HK-2 (cell line): ENCODE data around the gene TEX101.
"Not testable (repeated sequence)": the region's sequence is repeated elsewhere in the genome, so short reads cannot be mapped to it uniquely, and the experiment has no call there.

Experiments used
- DNase-seq: peaks from one replicate; pipeline ENCODE4 v3.0.0-alpha.2; 2018; ENCODE audit not compliant: unreplicated experiment

The TEX101 gene

DNA sequence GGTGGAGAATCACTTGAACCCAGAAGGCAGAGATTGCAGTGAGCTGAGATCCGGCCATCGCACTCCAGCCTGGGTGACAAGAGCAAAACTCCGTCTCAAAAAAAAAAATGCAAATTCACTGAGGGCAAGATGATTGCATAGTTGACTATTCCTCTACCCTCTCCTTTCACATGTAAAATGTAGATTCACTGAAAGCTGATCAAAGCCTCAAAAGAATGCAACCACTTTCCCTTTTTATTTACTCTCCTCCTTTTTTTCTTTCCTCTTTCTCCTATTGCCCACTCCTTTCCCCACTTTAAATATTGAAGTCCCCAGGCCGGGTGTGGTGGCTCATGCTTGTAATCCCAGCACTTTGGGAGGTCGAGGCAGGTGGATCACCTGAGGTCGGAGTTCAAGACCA is 6.3 kb downstream of the TEX101 start:
- no peak for DNase-seq

DNA sequence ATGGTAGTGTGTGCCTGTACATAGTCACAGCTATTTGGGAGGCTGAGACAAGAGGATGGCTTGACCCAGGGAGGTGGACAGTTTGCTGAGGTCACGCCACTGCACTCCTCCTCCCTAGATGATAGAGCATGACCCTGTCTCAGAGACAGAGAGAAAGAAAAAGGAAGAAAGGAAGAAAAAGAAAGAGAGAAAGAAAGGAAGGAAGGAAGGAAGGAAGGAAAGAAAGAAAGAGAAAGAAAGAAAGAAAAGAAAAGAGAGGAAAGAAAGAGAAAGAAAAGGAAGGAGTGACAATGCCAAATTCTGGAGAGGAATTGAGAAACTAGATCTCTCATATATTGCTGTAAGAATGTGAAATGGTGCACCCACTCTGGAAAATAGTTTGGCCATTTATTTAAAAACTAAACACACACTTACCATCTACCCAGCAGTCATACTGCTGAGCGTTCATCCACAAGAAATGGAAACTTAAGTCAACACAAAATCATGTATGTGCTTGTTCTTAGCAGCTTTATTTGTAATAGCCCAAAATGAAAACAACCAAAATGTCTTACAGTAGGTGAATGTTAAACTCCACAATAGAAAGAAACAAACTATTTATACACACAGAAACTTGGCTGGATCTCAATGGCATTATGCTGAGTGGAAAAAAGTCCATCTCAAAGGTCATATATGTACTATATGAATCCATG is 7.5 kb downstream of the TEX101 start:
- DNase-seq = no peak

DNA sequence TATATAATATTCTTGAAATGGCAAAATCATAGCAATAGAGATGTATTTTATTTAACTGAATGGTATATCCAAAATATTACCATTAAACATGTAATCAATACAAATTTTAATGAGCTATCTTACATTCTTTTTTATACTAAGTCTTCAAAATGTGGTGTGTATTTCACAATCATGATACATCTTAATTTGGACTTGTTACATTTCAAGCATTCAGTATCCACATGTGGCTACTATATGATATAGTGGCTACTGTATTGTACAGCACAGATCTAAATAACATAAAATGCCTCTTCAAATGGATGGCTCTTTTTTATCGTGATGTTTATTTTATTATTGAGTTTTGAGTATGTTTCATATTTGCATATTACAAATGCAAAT is 8.0 kb downstream of the TEX101 start:
- no peak for DNase-seq

DNA sequence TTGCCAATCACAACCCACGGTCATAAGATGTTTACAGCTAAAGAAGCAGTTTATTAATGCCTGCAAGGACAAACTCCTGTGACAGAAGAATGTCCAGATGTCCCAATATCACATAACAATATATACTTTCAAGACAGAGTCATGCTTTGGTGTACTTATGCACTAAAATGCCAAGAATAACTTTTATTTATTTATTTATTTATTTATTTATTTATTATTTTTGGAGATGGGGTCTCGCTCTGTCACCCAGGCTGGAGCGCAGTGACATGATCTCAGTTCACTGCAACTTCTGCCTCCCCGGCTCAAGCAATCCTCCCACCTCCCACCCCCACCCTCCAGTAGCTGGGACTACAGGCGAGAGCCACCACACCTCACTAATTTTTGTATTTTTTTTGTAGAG is 9.1 kb downstream of the TEX101 start:
- DNase-seq = no peak

DNA sequence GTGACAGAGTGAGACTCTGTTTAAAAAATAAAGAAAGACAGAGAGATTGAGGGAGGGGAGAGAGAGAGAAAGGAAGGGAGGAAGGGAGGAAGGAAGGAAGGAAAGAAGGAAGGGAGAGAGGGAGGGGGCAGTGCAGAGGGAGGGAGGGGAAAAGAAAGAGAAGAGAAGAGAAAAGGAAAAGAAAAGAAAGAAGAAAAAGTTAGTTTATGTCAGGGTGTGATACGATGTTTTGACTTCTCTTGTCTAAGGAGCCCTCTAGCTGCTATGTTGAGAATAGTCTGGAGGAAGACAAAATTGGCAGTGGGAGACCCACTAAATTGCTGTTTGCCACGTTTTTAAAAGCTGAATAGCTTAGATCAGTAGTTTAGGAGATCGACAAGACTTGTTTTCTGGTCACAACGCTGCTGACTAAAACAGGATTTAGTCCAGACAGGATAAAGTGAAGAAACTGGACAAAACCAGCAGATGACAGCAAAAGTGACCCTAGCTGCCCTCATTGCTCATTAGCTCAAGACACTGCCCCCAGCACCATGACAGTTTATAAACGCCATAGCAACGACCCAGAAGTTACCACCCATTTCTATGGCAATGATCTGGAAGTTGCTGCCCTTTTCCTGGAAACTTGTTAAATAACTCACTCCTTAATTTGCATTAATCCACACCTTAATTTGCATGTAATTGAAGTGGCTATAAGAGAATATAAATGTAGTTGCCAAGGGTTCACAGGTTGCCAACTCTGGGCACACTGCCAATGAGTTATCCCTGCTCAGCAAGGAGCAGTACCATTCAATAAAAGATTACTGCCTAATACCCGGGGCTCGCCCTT is 11.1 kb downstream of the TEX101 start:
- no peak for DNase-seq

DNA sequence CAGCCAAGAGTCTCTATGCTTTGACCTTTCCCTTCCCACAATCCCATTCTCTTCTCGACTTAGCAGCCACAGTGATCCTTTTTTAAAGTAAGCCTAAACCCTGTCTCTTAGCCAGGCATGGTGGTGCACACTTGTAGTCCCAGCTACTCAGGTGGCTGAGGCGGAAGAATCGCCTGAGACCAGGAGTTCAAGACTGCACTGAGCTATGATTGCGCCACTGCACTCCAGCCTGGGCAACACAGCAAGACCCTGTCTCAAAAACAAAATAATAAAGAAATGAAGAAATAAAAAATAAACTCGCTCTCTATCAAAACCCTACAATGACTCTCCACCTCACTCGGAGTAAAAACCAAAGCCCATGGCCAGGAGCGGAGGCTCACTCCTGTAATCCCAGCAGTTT is 14.7 kb downstream of the TEX101 start:
- no peak for DNase-seq

DNA sequence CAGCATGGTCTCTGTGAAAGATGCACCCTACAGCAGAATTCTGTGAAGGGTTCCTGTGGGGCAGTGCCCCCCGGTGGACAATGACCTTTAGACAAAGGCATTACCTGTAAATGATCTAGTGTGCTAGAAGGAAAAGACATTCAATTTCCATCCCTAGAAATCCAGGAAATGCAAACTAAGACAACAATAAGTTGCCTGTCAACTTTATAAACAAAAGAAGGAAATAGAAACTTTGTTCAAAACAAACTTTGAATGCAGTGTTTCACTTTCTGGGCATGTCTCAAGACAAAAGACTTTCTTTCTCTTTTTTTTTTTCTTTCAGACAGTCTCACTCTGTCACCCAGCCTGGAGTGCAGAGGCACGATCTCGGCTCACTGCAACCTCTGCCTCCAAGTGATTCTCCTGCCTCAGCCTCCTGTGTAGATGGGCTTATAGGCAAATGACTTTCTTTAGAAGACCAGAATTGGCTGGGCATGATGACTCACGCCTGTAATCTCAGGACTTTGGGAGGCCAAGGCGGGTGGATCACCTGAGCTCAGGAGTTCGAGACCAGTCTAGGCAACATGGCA is 15.5 kb downstream of the TEX101 start:
- no peak for DNase-seq

DNA sequence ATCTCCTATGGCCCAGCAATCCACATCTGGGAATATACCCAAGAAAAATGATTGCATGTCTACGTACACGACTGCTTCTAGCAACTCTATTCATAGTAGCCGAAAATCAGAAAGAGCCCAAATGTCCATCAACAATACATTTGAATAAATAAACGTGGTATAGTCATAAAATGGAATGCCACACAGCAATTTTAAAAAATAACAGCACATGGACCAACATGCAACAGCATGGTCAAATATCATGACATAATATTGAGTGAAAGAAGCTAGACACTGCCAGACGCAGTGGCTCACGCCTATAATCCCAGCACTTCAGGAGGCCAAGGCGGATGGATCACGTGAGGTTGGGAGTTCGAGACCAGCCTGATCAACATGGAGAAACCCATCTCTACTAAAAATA is 16.3 kb downstream of the TEX101 start:
- no peak for DNase-seq

DNA sequence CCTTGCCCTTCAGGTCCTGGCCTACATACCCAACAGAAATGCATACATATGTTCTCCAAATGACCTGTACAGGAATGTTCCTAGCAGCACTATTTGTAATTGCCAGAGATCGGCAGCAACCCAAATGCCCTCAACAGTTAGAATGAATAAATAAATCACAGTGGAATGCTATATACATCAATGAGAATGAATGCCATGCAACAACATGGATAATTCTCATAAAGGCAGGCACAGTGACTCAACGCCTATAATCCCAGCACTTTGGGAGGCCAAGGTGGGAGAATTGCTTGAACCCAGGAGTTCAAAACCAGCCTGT is 18.6 kb downstream of the TEX101 start:
- no peak for DNase-seq

DNA sequence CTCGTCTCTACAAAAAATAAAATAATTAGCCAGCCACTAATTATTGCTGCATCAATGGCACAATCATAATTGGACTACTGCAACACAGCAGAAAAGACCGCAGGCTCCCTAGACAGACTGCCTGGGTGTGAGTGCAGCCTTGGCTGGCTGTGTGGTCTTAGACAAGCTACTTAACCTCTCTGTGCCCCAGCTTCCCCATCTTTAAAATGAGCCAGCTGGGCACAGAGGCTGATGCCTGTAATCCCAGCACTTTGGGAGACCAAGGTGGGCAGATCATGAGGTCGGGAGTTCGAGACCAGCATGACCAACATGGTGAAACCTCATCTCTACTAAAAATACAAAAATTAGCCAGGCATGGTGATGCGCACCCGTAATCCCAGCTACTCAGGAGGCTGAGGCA is 19.0 kb downstream of the TEX101 start:
- no peak for DNase-seq

DNA sequence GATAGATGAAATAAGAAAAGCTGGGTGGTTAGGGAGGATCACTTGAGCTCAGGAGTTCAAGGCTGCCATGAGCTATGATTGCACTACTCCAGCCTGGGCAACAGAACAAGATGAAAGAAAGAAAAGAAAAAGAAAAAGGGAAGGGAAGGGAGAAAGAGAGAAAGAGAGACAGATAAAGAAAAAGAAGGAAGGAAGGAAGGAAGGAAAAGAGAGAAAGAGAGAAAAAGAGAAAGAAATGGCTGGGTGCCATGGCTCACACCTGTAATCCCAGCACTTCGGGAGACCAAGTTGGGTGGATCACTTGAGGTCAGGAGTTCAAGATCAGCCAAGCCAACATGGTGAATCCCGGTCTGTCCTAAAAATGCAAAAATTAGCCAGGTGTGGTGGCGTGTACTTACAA is 21.1 kb downstream of the TEX101 start:
- no peak for DNase-seq

DNA sequence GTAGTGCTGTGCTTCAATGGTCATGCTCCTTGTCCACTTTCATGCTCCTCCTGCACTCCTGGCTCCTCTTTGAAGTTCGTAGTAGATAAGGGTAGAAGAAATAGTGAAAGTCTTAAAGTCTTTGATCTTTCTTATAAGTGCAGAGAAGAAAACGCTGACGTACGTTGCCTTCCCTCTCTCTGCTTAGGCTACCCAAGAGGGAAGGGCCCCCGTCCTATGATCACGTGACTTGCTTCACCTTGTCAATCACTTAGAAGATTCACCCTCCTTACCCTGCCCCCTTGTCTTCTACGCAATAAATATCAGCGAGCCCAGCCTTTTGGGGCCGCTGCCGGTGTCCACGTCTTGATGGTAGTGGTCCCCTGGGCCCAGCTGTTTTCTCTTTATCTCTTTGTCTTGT is 22.6 kb downstream of the TEX101 start:
- not testable (repeated sequence) for DNase-seq

DNA sequence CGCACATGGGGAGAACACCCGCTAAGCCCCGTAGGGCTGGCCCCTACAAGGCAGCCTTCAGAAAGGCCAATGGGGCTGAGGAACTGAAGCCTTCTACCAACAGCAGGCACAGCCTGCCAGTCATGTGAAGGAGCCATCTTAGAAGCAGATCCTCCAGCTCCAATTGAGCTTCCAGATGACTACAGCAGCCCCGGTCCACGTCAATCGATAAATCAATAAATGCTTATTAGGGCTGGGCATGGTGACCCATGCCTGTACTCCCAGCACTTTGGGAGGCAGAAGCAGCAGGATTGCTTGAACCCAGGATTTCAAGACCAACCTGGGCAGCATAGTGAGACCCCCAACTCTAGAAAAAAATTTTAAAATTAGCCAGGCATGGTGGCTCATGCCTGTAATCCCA is 23.0 kb downstream of the TEX101 start:
- DNase-seq = no peak

DNA sequence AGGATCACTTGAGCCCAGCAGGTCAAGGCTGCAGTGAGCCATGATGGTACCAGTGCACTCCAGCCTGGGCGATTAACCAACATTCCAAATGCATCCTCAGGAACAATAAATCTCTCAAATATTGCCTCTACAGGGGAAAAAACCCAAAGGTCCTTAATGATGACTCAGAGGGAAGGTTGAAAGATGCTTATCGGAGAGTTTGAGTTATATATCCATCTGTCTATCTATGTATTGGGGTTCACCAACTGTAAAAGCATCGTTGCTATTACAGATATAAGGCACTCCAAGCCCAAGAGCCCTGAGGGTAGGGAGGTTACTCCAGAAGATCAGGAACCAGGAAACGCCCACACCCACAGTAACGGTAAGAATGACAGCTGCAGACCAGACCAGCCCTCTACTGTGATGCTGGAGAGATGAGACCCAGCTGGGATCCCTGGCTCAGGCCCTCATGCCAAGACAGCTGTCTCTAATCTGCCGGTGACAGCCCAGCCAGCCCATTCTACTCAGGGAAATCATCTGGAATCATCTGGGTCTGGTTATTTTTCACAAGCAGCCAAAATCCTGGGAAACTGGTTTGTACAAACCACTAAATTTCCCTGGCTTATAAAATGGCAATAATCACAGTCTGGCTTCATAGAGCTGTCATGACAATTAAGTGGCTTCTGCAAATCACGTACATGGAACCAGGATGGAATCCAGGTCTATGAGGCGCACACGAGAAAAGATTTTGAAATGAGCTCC is 23.8 kb downstream of the TEX101 start:
- DNase-seq = no peak

DNA sequence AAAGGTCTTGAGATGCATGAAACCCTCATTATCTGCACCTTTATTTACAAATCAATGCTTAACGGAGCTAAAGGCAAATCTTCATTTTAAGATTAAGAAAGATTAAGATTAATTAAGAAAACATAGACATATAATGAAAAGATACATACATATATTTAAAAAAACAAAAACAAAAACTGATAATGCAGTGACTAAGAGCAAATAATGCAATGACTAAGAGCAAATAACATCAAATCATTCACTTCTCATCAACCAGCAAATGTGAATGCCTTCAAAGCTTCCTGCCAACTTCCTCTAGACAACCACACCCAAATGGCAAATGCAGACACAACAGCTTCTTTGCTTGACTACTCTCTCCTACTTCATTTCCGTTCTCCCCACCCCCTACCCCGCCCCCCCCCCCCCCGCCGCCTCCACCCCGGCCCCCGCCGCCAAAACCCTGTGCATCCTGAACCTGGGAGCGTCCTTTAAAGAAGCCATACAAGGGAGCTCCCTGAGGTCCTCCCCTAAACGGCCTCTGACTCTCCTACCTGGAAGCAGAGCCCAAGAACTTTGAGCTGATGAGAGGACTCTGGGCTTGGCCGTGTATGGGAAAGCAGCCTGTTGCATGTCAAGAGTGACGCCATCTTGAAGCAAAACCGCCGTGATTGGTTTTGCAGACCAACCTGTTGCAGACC is 24.5 kb downstream of the TEX101 start:
- DNase-seq = no peak

DNA sequence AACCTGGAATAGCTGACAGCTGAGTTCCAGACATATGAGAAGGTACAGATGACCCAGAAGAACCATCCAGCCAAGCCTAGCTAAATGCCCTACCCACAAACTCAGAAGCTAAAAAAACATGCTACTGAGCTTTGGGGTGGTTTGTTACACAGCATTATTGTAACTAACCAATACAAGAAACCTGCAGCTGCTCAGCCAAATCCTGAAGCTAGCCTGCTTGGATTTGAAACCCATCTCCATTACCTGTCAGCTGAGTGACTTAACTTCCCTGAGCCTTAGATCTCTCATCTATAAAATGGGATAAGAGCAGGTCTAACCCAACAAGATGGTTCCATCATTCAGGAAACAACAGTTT is 25.0 kb downstream of the TEX101 start:
- no peak for DNase-seq

DNA sequence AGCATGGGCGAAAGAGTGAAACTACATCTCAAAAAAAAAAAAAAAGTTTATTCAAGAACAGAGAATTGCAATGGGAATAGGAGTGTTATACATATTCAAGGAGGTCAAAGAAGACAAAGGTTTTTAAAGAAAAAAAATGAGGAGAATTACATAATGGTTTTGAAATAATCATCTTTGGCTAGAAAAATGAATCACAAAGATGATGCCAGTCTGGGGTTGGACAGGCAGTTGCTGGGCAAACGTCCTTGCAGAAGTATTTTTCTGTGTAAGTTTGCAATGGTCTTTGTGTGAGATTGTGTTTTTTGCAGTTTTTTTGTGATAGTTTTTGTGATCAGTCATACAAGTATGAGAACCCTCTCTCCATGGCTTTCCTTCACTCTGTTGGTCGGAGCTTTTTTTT is 27.0 kb downstream of the TEX101 start:
- DNase-seq = no peak

DNA sequence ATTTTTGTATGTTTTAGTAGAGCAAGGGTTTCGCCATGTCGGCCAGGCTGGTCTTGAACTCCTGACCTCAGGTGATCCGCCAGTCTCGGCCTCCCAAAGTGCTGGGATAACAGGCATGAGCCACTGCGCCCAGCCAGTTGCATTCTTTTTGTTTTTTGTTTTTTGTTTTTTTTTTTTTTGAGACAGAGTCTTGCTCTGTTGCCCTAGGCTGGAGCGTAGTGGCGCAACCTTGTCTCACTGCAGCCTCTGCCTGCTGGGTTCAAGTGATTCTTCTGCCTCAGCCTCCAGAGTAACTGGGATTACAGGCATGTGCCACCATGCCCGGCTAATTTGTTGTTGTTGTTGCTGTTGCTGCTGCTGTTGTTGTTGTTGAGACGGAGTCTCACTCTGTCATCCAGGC is 29.4 kb downstream of the TEX101 start:
- not testable (repeated sequence) for DNase-seq

DNA sequence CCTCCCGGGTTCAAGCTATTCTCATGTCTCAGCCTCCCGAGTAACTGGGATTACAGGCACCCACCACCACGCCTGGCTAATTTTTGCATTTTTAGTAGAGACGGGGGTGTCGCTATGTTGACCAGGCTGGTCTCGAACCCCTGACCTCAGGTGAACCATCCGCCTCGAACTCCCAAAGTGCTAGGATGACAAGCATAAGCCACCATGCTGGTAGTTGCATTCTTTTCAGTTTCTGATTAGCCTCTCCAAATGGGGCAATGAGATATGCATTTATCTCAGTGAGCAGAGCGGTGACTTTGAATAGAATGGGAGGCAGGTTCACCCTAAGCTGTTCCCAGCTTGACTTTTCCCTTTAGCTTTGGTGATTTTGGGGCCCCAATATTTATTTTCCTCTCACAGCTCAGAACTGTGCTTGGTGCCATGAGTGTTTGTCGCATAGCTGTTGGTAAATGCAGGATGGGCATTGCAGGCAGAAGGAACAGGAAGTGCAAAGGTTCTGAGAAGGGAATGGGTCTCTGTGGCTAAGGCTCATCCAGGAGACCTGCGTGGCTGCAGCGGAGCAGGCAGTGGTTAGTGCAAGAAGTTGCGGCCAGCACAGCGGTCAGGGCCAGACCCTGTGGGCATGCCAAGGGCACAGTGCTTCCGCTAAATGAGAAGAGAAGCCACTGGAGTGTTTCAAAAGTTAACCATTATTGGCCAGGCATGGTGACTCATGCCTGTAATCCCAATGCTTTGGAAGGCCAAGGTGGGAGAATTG is 30.0 kb downstream of the TEX101 start:
- DNase-seq = peak; percentile 67

DNA sequence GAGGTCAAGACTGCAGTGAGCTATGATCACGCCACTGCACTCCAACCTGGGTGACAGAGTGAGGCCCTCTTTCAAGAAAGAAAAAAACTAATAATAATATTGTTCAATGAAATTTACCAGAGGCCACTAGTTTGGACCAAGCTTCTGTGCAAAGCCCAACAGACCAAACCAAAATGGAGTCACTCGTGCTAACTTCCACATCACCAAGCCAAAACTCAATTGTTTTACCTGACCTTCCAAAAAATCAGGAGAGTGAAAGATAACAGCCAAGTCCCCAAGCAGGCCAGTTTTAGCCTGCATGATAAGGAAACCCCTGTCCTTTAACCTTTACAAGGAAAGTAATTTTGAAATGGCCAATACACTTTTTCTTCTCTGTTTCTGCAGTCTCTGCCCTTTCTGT is 30.7 kb downstream of the TEX101 start:
- no peak for DNase-seq

DNA sequence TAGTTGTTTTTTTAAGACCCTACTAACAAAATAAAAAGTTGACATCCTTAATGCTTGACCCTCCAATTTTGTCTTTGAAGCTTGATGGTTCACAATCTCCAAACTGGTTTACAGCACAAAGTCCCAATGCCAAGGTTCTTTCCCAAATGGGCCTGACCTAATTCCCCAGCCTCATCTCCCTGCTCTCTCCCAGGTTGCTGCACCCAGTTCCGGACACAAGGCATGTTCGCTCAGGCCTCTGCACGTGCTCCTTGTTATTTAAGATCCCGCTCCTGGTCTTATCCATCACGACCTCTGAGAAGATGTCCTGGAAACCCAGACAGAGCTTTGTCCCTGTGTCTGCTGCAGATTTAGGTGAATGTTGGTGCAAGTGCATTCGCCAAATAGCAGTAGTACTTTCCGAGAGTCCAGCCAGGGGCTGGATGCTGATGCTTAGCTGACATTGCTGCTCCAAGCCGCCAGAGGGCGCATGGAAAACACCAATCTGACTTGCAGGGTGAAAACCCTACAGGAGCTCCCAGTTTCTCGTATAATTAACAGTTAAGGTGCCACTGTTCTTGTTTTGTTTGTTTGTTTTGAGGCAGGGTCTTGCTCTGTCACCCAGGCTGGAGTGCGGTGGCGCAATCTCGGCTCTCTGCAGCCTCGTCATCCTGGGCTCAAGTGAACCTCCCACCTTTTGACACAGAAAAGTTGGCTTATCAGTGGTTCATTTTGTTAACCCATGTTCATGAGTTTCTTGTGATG is 32.2 kb downstream of the TEX101 start:
- peak; percentile 74 for DNase-seq
